Right atrium auricular region (tissue), 2 donors: ENCODE data around the gene FYCO1. TPM values are rescaled to one million over a fixed set of nuclear protein-coding genes. Genes with fewer than 3 reads are reported as not detected.

Experiments
- DNase-seq: peaks from one replicate; pipeline ENCODE4 v3.0.0-alpha.2; 2019; ENCODE audit warnings: low spot score
- H3K27ac ChIP-seq, 2 donors: fragments of 200-600 bp; sonication (generic); 1 replicate in 1 of 2; 2 replicates in 1 of 2; pipeline ENCODE4 v1.5.1; 2016 to 2019
- H3K27me3 ChIP-seq, 2 donors: fragments of 200-600 bp; sonication (generic); one replicate each; pipeline versions ENCODE4 v1.5.1 to v1.6.0; 2017 to 2019
- H3K36me3 ChIP-seq: fragments of 200-600 bp; sonication (generic); one replicate; pipeline ENCODE4 v1.5.1; 2016
- H3K4me1 ChIP-seq, 2 donors: fragments of 200-600 bp; sonication (generic); one replicate each; pipeline versions ENCODE4 v1.5.1 to v1.6.0; 2017 to 2019
- H3K4me3 ChIP-seq, 2 donors: fragments of 200-600 bp; sonication (generic); 1 replicate in 1 of 2; 2 replicates in 1 of 2; pipeline ENCODE4 v1.5.1; 2017 to 2019; ENCODE audit warnings: mild to moderate bottlenecking in 1 of 2, moderate library complexity in 1 of 2
- H3K9me3 ChIP-seq, 2 donors: fragments of 200-600 bp; sonication (generic); one replicate each; pipeline ENCODE4 v1.5.1; 2019
- CTCF ChIP-seq, 2 donors: fragments of 200-600 bp; sonication (generic); IDR thresholded peaks; one replicate each; pipeline ENCODE4 v1.5.1; 2019; ENCODE audit warnings: antibody characterized with exemption in 2 of 2
- total RNA-seq, 2 donors: library from RNA; depleted of rRNA; stranded (reverse); fragments of >200 nt; gene quantifications; one replicate each; pipeline ENCODE4 v1.1.0, GENCODE V29; 2016

Gene FYCO1
- total RNA-seq, 2 donors from 2014 or later: 67.2 to 116 TPM

- DNase-seq: no peak
- peak overlapping the region in 1 of 2 donors; percentile 62 for H3K27ac ChIP-seq
- TF ChIP-seq CTCF (IDR thresholded peaks at IDR 0.05): no peak
- peaks cover 81% of the 10 kb centered on the region for H3K36me3 ChIP-seq
- H3K4me1 ChIP-seq: no peaks in the 10 kb centered on the region
- H3K4me3 ChIP-seq: no peak overlapping the region
- no peaks in the 10 kb centered on the region for H3K9me3 ChIP-seq
- no peaks in the 10 kb centered on the region for H3K27me3 ChIP-seq
Measured at GRCh38 chr3:45948311-45948781, 47.3 kb downstream of the FYCO1 start.

GRCh38 chr3:45947361-45947760 is 48.3 kb downstream of the FYCO1 start:
- peaks cover 72% of the 10 kb centered on the region for H3K36me3 ChIP-seq

DNA sequence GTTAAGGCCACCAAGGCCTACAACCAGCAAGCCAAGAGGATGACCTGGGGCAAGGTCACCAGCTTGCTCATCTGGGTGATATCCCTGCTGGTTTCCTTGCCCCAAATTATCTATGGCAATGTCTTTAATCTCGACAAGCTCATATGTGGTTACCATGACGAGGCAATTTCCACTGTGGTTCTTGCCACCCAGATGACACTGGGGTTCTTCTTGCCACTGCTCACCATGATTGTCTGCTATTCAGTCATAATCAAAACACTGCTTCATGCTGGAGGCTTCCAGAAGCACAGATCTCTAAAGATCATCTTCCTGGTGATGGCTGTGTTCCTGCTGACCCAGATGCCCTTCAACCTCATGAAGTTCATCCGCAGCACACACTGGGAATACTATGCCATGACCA is 48.7 kb downstream of the FYCO1 start:
- TF ChIP-seq CTCF (IDR thresholded peaks at IDR 0.05): no peak
- peaks cover 67% of the 10 kb centered on the region for H3K36me3 ChIP-seq
- H3K4me1 ChIP-seq: peaks cover 0 to 5% of the 10 kb centered on the region in 2 donors
- peak overlapping the region in 1 of 2 donors; percentile 62 for H3K27ac ChIP-seq
- no peak for DNase-seq
- no peaks in the 10 kb centered on the region for H3K9me3 ChIP-seq
- no peaks in the 10 kb centered on the region for H3K27me3 ChIP-seq
- H3K4me3 ChIP-seq: no peak overlapping the region

More at GRCh38 chr3:45947361-45947760, 48.3 kb downstream of the FYCO1 start:
- TF ChIP-seq CTCF (IDR thresholded peaks at IDR 0.05): no peak
- no peaks in the 10 kb centered on the region for H3K27me3 ChIP-seq
- no peak for DNase-seq
- H3K4me1 ChIP-seq: peaks cover 0 to 4% of the 10 kb centered on the region in 2 donors
- H3K4me3 ChIP-seq: no peak overlapping the region
- no peaks in the 10 kb centered on the region for H3K9me3 ChIP-seq
- H3K27ac ChIP-seq: peak overlapping the region in 1 of 2 donors; percentile 62

- no peak overlapping the region for H3K4me3 ChIP-seq
- H3K4me1 ChIP-seq: peaks cover 0 to 5% of the 10 kb centered on the region in 2 donors
- no peaks in the 10 kb centered on the region for H3K9me3 ChIP-seq
- no peaks in the 10 kb centered on the region for H3K27me3 ChIP-seq
- DNase-seq: no peak
- H3K36me3 ChIP-seq: peaks cover 61% of the 10 kb centered on the region
- TF ChIP-seq CTCF (IDR thresholded peaks at IDR 0.05): no peak
- H3K27ac ChIP-seq: no peak overlapping the region
Measured at GRCh38 chr3:45946307-45946706, 49.3 kb downstream of the FYCO1 start.

DNA sequence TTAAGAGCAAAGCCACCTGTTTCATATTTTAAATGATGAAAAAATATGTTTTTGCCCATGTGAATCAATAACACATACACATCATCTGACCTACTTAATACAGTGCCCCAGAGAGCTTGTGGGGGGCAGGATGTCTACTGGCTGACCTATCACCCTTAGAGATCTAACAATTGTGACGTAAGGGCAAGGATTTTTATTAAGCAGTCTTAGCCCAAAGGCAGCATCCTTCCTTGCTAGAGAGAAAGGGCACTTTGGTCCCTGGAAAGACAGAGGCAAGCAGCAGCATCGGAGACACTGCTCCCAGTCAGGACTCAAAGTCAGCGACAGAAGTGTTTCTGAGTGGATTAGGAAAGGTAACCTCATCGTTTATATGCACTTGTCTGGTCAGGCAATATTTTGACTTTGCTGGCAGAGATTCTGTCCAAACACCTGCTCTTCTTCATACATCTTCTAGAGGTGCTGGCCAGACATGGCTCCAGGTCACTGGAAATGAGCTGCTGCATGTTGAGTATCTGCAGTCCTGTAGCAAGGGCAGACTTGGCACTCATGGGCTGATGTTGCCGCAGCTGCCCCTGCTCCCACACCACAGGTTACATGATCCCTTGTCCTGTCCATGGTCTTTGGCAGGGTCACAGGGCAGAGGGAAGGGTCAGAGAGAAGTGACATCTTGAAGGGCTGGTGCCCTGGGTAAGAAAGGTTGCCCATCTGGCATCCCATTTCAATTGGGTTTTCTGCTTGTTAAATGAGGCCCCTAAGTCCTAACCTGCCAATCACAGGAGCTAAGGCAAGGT is 50.6 kb downstream of the FYCO1 start:
- H3K27ac ChIP-seq: no peak overlapping the region
- H3K4me1 ChIP-seq: peaks cover 0 to 9% of the 10 kb centered on the region in 2 donors
- TF ChIP-seq CTCF (IDR thresholded peaks at IDR 0.05): no peak
- H3K27me3 ChIP-seq: no peaks in the 10 kb centered on the region
- peaks cover 48% of the 10 kb centered on the region for H3K36me3 ChIP-seq
- H3K4me3 ChIP-seq: no peak overlapping the region
- H3K9me3 ChIP-seq: no peaks in the 10 kb centered on the region
- no peak for DNase-seq
